ENCODE data around the gene SLC15A3.
A peak's percentile ranks its signal among the peaks of the same experiment; 100 is the strongest.

Gene SLC15A3

GRCh38 chr11:60906132-60906972 lies 45.6 kb downstream of the SLC15A3 start, which contains the start of gene PRPF19:
PRPF19 (minus strand) TSS chr11:60906585; CDS start chr11:60906382, 203 bp downstream.
- peaks cover 11% of the 10 kb centered on the region for H3K9me3 ChIP-seq (ENCODE audit: control insufficient read depth, insufficient read depth, low read length)
- H3K4me3 ChIP-seq (ENCODE audit: low read length): peak within 1 kb of the TSS; percentile 86
- peaks cover 11% of the 10 kb centered on the region for H4K20me1 ChIP-seq (ENCODE audit: control insufficient read depth, insufficient read depth, low read depth, low read length)
- H3K9me2 ChIP-seq (replicated peaks; ENCODE audit: control insufficient read depth, low read length): no peaks in the 10 kb centered on the region
- peaks cover 12% of the 10 kb centered on the region for H3F3A ChIP-seq (ENCODE audit: control insufficient read depth, insufficient read depth)
- H3K36me3 ChIP-seq (ENCODE audit: control insufficient read depth, low read length): peaks cover 54% of the 10 kb centered on the region
- peaks cover 42% of the 10 kb centered on the region for H3K4me1 ChIP-seq (ENCODE audit: control insufficient read depth, low read length)
- peak within 1 kb of the TSS; percentile 89 for H3K27ac ChIP-seq (ENCODE audit: low read depth, low read length)
- no peaks in the 10 kb centered on the region for H3K27me3 ChIP-seq (ENCODE audit: control insufficient read depth, low read length)
- peaks cover 42% of the 10 kb centered on the region for H3K79me2 ChIP-seq (ENCODE audit: control insufficient read depth, low read length)
- H3K4me2 ChIP-seq (ENCODE audit: low read length): peak within 1 kb of the TSS; percentile 91
- TF ChIP-seq CTCF (IDR thresholded peaks at IDR 0.05; ENCODE audit: low read depth, low read length, poor library complexity, severe bottlenecking): peak; percentile 9
- no peak for TF ChIP-seq EZH2phosphoT487 (IDR thresholded peaks at IDR 0.05; ENCODE audit: borderline replicate concordance, low read length)

GRCh38 chr11:60905551-60906113 lies 46.3 kb downstream of the SLC15A3 start:
- H3K36me3 ChIP-seq (ENCODE audit: control insufficient read depth, low read length): peaks cover 58% of the 10 kb centered on the region
- H3K27ac ChIP-seq (ENCODE audit: low read depth, low read length): peak overlapping the region; percentile 89
- H3K27me3 ChIP-seq (ENCODE audit: control insufficient read depth, low read length): no peaks in the 10 kb centered on the region
- TF ChIP-seq CTCF (IDR thresholded peaks at IDR 0.05; ENCODE audit: low read depth, low read length, poor library complexity, severe bottlenecking) (no peak), EZH2phosphoT487 (IDR thresholded peaks at IDR 0.05; ENCODE audit: borderline replicate concordance, low read length) (no peak)
- peaks cover 11% of the 10 kb centered on the region for H4K20me1 ChIP-seq (ENCODE audit: control insufficient read depth, insufficient read depth, low read depth, low read length)
- peaks cover 35% of the 10 kb centered on the region for H3K4me1 ChIP-seq (ENCODE audit: control insufficient read depth, low read length)
- peaks cover 9% of the 10 kb centered on the region for H3K9me3 ChIP-seq (ENCODE audit: control insufficient read depth, insufficient read depth, low read length)
- peaks cover 42% of the 10 kb centered on the region for H3K79me2 ChIP-seq (ENCODE audit: control insufficient read depth, low read length)
- peaks cover 13% of the 10 kb centered on the region for H3F3A ChIP-seq (ENCODE audit: control insufficient read depth, insufficient read depth)
- peak overlapping the region; percentile 86 for H3K4me3 ChIP-seq (ENCODE audit: low read length)
- H3K9me2 ChIP-seq (replicated peaks; ENCODE audit: control insufficient read depth, low read length): no peaks in the 10 kb centered on the region
- peak overlapping the region; percentile 91 for H3K4me2 ChIP-seq (ENCODE audit: low read length)

GRCh38 chr11:60905047-60905446 lies 46.9 kb downstream of the SLC15A3 start:
- Histone ChIP-seq H3K9me2 (replicated peaks; ENCODE audit: control insufficient read depth, low read length) (no peaks in the 10 kb centered on the region), H3K79me2 (ENCODE audit: control insufficient read depth, low read length) (peaks cover 42% of the 10 kb centered on the region), H3F3A (ENCODE audit: control insufficient read depth, insufficient read depth) (peaks cover 13% of the 10 kb centered on the region), H4K20me1 (ENCODE audit: control insufficient read depth, insufficient read depth, low read depth, low read length) (peaks cover 11% of the 10 kb centered on the region), H3K9me3 (ENCODE audit: control insufficient read depth, insufficient read depth, low read length) (peaks cover 5% of the 10 kb centered on the region), H3K27ac (ENCODE audit: low read depth, low read length) (peak overlapping the region; percentile 89), H3K4me1 (ENCODE audit: control insufficient read depth, low read length) (peaks cover 29% of the 10 kb centered on the region), H3K36me3 (ENCODE audit: control insufficient read depth, low read length) (peaks cover 62% of the 10 kb centered on the region), H3K4me3 (ENCODE audit: low read length) (peak overlapping the region; percentile 86), H3K27me3 (ENCODE audit: control insufficient read depth, low read length) (no peaks in the 10 kb centered on the region), H3K4me2 (ENCODE audit: low read length) (peak overlapping the region; percentile 91)
- TF ChIP-seq CTCF (IDR thresholded peaks at IDR 0.05; ENCODE audit: low read depth, low read length, poor library complexity, severe bottlenecking): no peak
- no peak for TF ChIP-seq EZH2phosphoT487 (IDR thresholded peaks at IDR 0.05; ENCODE audit: borderline replicate concordance, low read length)

All from DOHH2 (cell line).